GM18505 (cell line): Measurements from ENCODE around the gene GOSR1.
"Not testable (repeated sequence)": the region's sequence is repeated elsewhere in the genome, so short reads cannot be mapped to it uniquely, and the experiment has no call there.

Source experiments
- ATAC-seq: cut with Tn5 transposase; IDR thresholded peaks from one replicate; pipeline ENCODE4 v1.9.1; 2021; ENCODE audit not compliant: unreplicated experiment
- POLR2A ChIP-seq: IDR thresholded peaks from 4 replicates; pipeline ENCODE4 v1.6.1; 2011; ENCODE audit warnings: borderline replicate concordance; ENCODE audit not compliant: insufficient read depth, insufficient read length; ENCODE audit errors: extremely low read depth

Gene GOSR1

GRCh38 chr17:30477083-30477773 is at the start of gene GOSR1:
TSS of gene GOSR1 (plus strand) at chr17:30477408. CDS start at chr17:30477434, 26 bp downstream.
- peak; percentile 90 for ATAC-seq
- peak; percentile 94 for TF ChIP-seq POLR2A

GRCh38 chr17:30427611-30428010 is 49.6 kb upstream of the GOSR1 start:
- TF ChIP-seq POLR2A: no peak
- ATAC-seq: no peak

- no peak for ATAC-seq
- no peak for TF ChIP-seq POLR2A
Observed at GRCh38 chr17:30429155-30429554, 48.1 kb upstream of the GOSR1 start.

- no peak for TF ChIP-seq POLR2A
- no peak for ATAC-seq
Observed at GRCh38 chr17:30433514-30433913, 43.7 kb upstream of the GOSR1 start.

- TF ChIP-seq POLR2A: no peak
- no peak for ATAC-seq
Observed at GRCh38 chr17:30436729-30437128, 40.5 kb upstream of the GOSR1 start.

GRCh38 chr17:30443721-30444120 is 33.5 kb upstream of the GOSR1 start:
- ATAC-seq: no peak
- TF ChIP-seq POLR2A: no peak

- ATAC-seq: not testable (repeated sequence)
Observed at GRCh38 chr17:30446640-30447039, 30.6 kb upstream of the GOSR1 start.

- TF ChIP-seq POLR2A: no peak
- no peak for ATAC-seq
Observed at GRCh38 chr17:30449480-30449879, 27.7 kb upstream of the GOSR1 start.

GRCh38 chr17:30450125-30451027 is 26.8 kb upstream of the GOSR1 start:
- no peak for TF ChIP-seq POLR2A
- ATAC-seq: no peak

- no peak for TF ChIP-seq POLR2A
- ATAC-seq: no peak
Observed at GRCh38 chr17:30454635-30455034, 22.6 kb upstream of the GOSR1 start.

- ATAC-seq: no peak
Observed at GRCh38 chr17:30458371-30458770, 18.8 kb upstream of the GOSR1 start.

GRCh38 chr17:30458797-30459413 is 18.3 kb upstream of the GOSR1 start:
- not testable (repeated sequence) for ATAC-seq

More at GRCh38 chr17:30458371-30458770, 18.8 kb upstream of the GOSR1 start:
- no peak for TF ChIP-seq POLR2A

- TF ChIP-seq POLR2A: no peak
- ATAC-seq: no peak
Observed at GRCh38 chr17:30468465-30468864, 8.7 kb upstream of the GOSR1 start.
